ENCODE results near the gene CARMIL1.
"Not testable (repeated sequence)": the region's sequence is repeated elsewhere in the genome, so short reads cannot be mapped to it uniquely, and the experiment has no call there.

CARMIL1 gene

DNA sequence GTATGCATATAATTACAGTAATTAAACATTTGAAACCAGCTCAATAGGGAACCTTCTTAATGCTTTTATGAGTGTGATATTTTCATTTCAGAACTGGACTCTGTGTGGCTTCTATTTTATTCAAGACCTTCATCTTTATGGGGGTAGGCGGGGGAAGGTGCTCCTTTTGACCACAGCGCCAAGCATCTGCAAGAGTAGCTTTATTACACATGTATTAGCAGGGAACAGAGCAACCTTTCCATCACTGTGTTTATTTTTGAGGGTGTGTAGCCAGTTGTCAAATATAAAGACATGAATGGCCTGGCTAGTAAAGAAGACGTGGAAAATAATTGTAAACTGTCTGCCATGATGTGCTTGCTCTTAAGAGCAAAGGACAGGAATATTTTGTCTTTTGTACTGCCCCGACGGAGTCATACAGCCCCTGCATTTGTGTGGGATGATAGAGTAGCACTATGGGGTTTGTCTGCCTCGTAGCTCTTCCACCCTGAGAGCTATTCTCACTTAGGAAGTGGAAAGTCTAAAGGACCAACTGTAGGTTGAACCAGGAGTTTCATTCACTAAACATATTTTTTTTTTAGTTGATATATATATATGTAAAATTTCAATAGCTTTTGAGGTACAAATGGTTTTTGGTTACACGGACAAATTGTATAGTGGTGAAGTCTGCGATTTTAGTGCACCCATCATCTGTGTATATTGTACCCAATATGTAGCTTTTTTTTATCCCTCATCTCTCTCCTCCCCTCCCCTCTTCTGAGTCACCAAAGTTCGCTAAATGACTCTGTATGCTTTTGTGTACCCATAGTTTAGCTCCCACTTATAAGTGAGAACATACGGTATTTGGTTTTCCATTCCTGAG lies 91.2 kb downstream of the CARMIL1 start:
- H3K27me3 ChIP-seq (ENCODE audit: control insufficient read depth, insufficient read depth, low read length) = no peaks in the 10 kb centered on the region
- H3K36me3 ChIP-seq (ENCODE audit: control insufficient read depth, insufficient read depth, low read length) = no peaks in the 10 kb centered on the region
- H3K4me1 ChIP-seq (ENCODE audit: control insufficient read depth, insufficient read depth, low read length) = no peaks in the 10 kb centered on the region
- no peak overlapping the region for H3K27ac ChIP-seq (ENCODE audit: low read depth, low read length)
- H3K9ac ChIP-seq (ENCODE audit: low read length) = no peak overlapping the region
- H3K4me3 ChIP-seq (ENCODE audit: low read length) = no peak overlapping the region

DNA sequence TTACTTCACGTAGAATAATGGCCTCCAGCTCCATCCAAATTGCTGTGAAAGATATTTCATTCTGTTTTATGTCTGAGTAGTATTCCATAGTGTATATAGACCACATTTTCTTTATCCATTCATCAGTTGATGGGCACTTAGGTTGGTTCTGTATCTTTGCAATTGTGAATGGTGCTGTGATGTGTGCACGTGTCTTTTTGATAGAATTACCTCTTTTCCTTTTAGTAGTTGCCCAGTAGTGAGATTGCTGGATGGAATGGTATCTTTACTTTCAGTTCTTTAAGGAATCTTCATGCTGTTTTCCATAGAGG lies 91.8 kb downstream of the CARMIL1 start:
- Histone ChIP-seq H3K36me3 (ENCODE audit: control insufficient read depth, insufficient read depth, low read length) (no peaks in the 10 kb centered on the region), H3K4me3 (ENCODE audit: low read length) (no peak overlapping the region), H3K9ac (ENCODE audit: low read length) (no peak overlapping the region), H3K27me3 (ENCODE audit: control insufficient read depth, insufficient read depth, low read length) (no peaks in the 10 kb centered on the region), H3K4me1 (ENCODE audit: control insufficient read depth, insufficient read depth, low read length) (no peaks in the 10 kb centered on the region), H3K27ac (ENCODE audit: low read depth, low read length) (no peak overlapping the region)

DNA sequence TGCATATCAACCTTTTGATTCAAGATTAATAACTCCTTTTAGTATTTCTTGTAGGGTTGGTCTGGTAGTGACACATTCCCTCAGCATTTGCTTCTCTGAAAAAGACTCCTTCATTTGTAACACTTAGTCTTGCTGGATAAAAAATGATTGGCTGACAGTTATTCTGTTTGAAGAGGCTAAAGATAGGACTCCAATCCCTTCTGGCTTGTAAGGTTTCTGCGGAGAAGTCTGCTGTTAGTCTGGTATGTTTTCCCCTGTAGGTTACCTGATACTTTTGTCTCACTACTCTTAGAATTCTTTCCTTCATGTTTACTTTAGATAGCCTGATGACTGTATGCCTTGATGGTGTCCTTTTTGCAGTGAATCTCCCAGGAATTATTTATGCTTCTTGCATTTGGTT lies 96.0 kb downstream of the CARMIL1 start:
- H3K9ac ChIP-seq (ENCODE audit: low read length) = no peak overlapping the region
- H3K27me3 ChIP-seq (ENCODE audit: control insufficient read depth, insufficient read depth, low read length) = no peaks in the 10 kb centered on the region
- no peaks in the 10 kb centered on the region for H3K36me3 ChIP-seq (ENCODE audit: control insufficient read depth, insufficient read depth, low read length)
- H3K4me1 ChIP-seq (ENCODE audit: control insufficient read depth, insufficient read depth, low read length) = no peaks in the 10 kb centered on the region
- no peak overlapping the region for H3K4me3 ChIP-seq (ENCODE audit: low read length)
- no peak overlapping the region for H3K27ac ChIP-seq (ENCODE audit: low read depth, low read length)

DNA sequence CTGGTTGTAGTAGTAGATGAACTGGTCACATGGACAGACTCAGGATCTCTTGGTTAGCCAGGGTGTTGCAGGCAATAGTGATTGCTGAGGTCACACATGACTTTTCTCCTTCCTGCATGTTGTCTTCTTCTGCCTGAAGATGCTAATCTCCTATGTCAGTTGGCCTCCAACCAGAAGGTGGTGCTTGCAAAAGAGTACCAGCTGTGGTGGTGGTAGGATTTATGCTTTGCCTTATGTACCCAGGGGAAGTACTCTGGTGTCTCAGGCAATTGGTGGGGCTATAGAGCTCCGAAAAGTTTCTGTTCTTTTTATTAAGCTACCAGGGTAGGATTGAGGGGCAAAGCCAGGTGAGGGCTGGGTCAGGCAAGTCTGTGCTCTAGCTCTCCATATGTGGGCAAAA lies 98.5 kb downstream of the CARMIL1 start:
- Histone ChIP-seq H3K36me3 (ENCODE audit: control insufficient read depth, insufficient read depth, low read length) (no peaks in the 10 kb centered on the region), H3K27ac (ENCODE audit: low read depth, low read length) (no peak overlapping the region), H3K4me1 (ENCODE audit: control insufficient read depth, insufficient read depth, low read length) (no peaks in the 10 kb centered on the region), H3K27me3 (ENCODE audit: control insufficient read depth, insufficient read depth, low read length) (no peaks in the 10 kb centered on the region), H3K9ac (ENCODE audit: low read length) (no peak overlapping the region), H3K4me3 (ENCODE audit: low read length) (no peak overlapping the region)

DNA sequence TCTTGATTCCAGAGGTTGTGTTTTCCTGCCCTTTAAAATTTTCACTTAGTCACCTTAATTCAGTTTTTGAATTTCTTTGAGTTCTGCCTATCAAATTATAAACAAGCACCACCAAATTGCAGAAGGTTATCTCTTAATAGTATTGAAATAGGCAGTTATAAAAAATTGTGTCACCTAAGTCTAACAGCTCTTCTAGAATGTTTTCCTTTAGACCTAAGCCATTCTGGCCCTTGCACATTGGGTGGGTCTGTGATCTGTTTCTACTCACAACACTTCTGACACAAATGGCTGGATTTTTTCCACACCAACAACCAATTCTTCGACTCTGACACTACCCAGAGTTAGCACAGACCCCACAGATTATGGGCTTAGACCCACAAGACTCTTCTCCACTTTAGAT lies 101.9 kb downstream of the CARMIL1 start:
- no peak overlapping the region for H3K9ac ChIP-seq (ENCODE audit: low read length)
- H3K4me1 ChIP-seq (ENCODE audit: control insufficient read depth, insufficient read depth, low read length) = no peaks in the 10 kb centered on the region
- H3K4me3 ChIP-seq (ENCODE audit: low read length) = no peak overlapping the region
- H3K27ac ChIP-seq (ENCODE audit: low read depth, low read length) = no peak overlapping the region
- no peaks in the 10 kb centered on the region for H3K27me3 ChIP-seq (ENCODE audit: control insufficient read depth, insufficient read depth, low read length)
- no peaks in the 10 kb centered on the region for H3K36me3 ChIP-seq (ENCODE audit: control insufficient read depth, insufficient read depth, low read length)

DNA sequence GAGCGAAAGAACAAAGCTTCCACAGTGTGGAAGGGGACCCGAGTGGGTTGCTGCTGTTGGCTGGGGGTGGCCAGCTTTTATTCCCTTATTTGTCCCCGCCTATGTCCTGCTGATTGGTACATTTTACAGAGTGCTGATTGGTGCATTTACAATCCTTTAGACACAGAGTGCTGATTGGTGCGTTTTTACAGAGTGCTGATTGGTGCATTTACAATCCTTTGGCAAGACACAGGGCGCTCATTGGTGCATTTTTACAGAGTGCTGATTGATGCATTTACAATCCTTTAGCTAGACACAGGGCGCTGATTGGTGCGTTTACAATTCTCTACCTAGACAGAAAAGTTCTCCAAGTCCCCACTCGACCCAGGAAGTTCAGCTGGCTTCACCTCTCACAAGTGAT lies 103.3 kb downstream of the CARMIL1 start:
- not testable (repeated sequence) for H3K9ac ChIP-seq (ENCODE audit: low read length); H3K4me1 ChIP-seq (ENCODE audit: control insufficient read depth, insufficient read depth, low read length); H3K4me3 ChIP-seq (ENCODE audit: low read length); H3K36me3 ChIP-seq (ENCODE audit: control insufficient read depth, insufficient read depth, low read length); H3K27ac ChIP-seq (ENCODE audit: low read depth, low read length); H3K27me3 ChIP-seq (ENCODE audit: control insufficient read depth, insufficient read depth, low read length)

DNA sequence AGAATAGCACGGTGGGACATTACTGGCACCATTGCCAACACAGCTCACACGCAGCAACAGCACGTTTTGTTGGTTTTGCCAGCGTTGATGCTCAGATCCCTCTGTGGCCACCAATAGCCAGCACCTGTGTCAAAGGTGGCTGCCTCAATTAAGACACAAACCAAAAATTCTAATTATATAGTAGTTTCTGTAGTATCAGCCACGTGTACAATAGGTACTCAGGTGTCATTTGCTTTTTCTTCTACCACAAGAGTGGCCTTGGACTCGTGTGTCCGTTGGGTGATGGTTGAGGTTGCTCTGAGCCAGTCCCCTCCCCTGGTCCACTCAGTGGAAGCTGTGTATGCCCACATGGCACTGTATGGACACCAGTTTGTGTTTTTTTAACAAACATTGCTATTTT lies 105.1 kb downstream of the CARMIL1 start:
- no peaks in the 10 kb centered on the region for H3K36me3 ChIP-seq (ENCODE audit: control insufficient read depth, insufficient read depth, low read length)
- no peak overlapping the region for H3K9ac ChIP-seq (ENCODE audit: low read length)
- H3K27me3 ChIP-seq (ENCODE audit: control insufficient read depth, insufficient read depth, low read length) = no peaks in the 10 kb centered on the region
- H3K4me1 ChIP-seq (ENCODE audit: control insufficient read depth, insufficient read depth, low read length) = no peaks in the 10 kb centered on the region
- H3K4me3 ChIP-seq (ENCODE audit: low read length) = no peak overlapping the region
- H3K27ac ChIP-seq (ENCODE audit: low read depth, low read length) = no peak overlapping the region

DNA sequence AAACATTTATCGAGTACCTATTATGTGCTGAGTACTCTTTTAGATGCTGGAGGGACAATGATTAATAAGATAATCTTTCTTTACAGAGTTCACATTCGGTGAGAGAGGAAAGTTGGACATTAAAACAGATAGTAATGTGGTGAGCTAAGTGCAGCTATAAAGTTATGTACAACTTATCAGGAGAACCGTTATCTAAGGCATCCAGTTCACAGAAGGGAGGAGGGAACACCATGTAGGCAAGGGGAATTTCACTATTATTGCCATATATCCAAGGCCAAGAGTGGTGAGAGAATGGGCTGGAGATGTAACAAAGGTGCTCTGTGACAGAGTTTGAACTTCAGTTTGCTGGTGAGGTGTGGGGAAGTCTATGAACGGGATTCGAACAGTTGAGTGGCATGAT lies 105.8 kb downstream of the CARMIL1 start:
- Histone ChIP-seq H3K27ac (ENCODE audit: low read depth, low read length) (no peak overlapping the region), H3K4me3 (ENCODE audit: low read length) (no peak overlapping the region), H3K36me3 (ENCODE audit: control insufficient read depth, insufficient read depth, low read length) (no peaks in the 10 kb centered on the region), H3K27me3 (ENCODE audit: control insufficient read depth, insufficient read depth, low read length) (no peaks in the 10 kb centered on the region), H3K4me1 (ENCODE audit: control insufficient read depth, insufficient read depth, low read length) (no peaks in the 10 kb centered on the region), H3K9ac (ENCODE audit: low read length) (no peak overlapping the region)

DNA sequence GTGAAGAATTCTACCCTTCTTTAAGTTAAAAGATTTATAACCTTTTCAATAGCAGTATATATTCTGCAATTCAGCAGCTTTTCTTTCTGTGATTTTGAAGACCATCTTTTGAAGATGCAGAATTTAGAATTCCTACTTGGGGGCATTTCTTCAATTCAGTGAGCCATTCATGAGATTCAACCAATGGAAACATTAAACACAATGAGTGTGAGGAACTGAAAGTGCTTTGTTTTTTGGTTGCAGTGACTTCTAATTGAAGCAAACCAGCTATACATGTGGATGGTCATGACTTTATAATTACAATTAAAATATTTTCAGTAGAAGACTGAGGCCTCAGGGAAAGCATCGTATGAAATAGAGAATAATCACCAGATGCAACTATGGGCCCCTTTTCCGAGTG lies 108.3 kb downstream of the CARMIL1 start:
- H3K9ac ChIP-seq (ENCODE audit: low read length) = no peak overlapping the region
- no peak overlapping the region for H3K27ac ChIP-seq (ENCODE audit: low read depth, low read length)
- no peak overlapping the region for H3K4me3 ChIP-seq (ENCODE audit: low read length)
- H3K27me3 ChIP-seq (ENCODE audit: control insufficient read depth, insufficient read depth, low read length) = no peaks in the 10 kb centered on the region
- no peaks in the 10 kb centered on the region for H3K36me3 ChIP-seq (ENCODE audit: control insufficient read depth, insufficient read depth, low read length)
- no peaks in the 10 kb centered on the region for H3K4me1 ChIP-seq (ENCODE audit: control insufficient read depth, insufficient read depth, low read length)

DNA sequence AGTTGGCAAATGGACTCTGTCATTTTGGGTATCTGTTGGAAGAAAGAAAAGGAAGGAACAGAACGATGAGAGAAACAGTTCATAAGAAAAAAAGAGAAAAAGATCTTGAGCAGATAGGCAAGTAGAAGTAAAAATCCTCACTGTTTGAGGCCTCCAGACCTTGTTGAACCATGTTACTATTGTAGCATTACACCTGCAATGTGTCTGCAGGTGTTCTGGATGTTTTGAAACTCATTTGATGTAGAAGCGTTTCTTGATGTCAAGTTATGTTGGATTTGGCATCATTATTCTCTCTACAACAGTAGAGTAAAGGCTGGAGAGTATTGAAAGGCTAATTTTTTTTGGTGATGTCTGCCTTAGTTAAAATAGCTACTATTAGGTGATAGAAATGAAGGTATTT lies 108.7 kb downstream of the CARMIL1 start:
- Histone ChIP-seq H3K4me1 (ENCODE audit: control insufficient read depth, insufficient read depth, low read length) (no peaks in the 10 kb centered on the region), H3K36me3 (ENCODE audit: control insufficient read depth, insufficient read depth, low read length) (no peaks in the 10 kb centered on the region), H3K4me3 (ENCODE audit: low read length) (no peak overlapping the region), H3K27me3 (ENCODE audit: control insufficient read depth, insufficient read depth, low read length) (no peaks in the 10 kb centered on the region), H3K9ac (ENCODE audit: low read length) (no peak overlapping the region), H3K27ac (ENCODE audit: low read depth, low read length) (no peak overlapping the region)

DNA sequence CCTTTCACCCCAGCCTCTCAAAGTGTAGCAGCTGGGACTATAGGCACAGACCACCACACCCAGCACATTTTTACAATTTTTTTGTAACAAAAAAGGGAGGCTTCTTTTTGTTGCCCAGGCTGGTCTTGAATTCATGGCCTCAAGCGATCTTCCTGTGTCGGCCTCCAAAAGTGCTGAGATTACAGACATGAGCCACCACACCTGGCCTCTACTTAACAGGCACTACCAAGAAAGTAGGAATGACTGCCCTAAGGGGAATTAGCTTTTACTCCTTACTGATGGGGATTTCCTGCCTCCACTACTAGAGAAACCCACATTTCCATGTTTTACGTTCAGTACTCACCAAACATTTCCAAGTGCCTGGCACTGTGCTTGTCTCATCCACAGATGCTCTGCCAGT lies 109.6 kb downstream of the CARMIL1 start:
- no peaks in the 10 kb centered on the region for H3K4me1 ChIP-seq (ENCODE audit: control insufficient read depth, insufficient read depth, low read length)
- H3K27ac ChIP-seq (ENCODE audit: low read depth, low read length) = no peak overlapping the region
- H3K9ac ChIP-seq (ENCODE audit: low read length) = no peak overlapping the region

DNA sequence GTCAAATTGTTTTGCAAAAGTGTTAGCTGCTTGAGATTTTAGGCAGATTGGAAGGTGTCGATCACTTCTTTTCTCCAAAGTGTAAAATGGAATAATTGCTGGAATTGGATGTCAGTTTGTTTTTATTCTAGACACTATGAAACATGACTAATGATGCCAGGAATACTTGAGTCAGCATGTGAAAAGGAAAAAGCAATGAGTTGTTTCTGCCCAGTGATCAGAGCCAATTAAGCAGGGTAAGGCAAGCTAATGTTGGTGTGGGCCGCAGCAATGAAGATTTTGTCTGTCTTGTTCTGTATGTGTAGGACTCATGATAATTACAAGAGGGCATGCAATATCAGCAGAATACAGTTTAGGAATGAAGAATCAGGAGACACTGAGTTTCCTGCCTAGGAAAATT lies 110.3 kb downstream of the CARMIL1 start:
- no peaks in the 10 kb centered on the region for H3K4me1 ChIP-seq (ENCODE audit: control insufficient read depth, insufficient read depth, low read length)
- no peak overlapping the region for H3K4me3 ChIP-seq (ENCODE audit: low read length)
- H3K9ac ChIP-seq (ENCODE audit: low read length) = no peak overlapping the region
- H3K27me3 ChIP-seq (ENCODE audit: control insufficient read depth, insufficient read depth, low read length) = no peaks in the 10 kb centered on the region
- H3K27ac ChIP-seq (ENCODE audit: low read depth, low read length) = no peak overlapping the region
- H3K36me3 ChIP-seq (ENCODE audit: control insufficient read depth, insufficient read depth, low read length) = no peaks in the 10 kb centered on the region

More for the DNA sequence above, 109.6 kb downstream of the CARMIL1 start:
- H3K27me3 ChIP-seq (ENCODE audit: control insufficient read depth, insufficient read depth, low read length) = no peaks in the 10 kb centered on the region
- no peaks in the 10 kb centered on the region for H3K36me3 ChIP-seq (ENCODE audit: control insufficient read depth, insufficient read depth, low read length)
- no peak overlapping the region for H3K4me3 ChIP-seq (ENCODE audit: low read length)

DNA sequence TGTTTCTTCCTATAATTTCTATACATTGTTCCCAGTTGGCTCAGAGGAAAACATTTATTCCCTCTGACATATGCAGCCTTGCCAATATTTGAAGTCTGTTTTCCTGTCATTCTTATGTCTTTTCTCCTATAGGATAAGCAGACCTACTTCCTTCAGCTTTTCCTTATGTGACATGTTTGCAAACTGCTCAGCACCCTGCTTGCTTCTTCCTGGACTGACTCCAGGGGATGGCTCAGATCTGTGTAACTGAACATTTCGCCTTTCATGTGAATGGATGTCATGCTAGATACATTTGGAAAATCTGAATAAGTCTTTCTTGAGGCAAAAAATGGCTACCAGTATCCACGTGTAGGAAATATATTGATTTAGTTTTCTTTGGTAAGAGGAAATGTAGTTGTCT lies 113.2 kb downstream of the CARMIL1 start:
- Histone ChIP-seq H3K9ac (ENCODE audit: low read length) (no peak overlapping the region), H3K27ac (ENCODE audit: low read depth, low read length) (no peak overlapping the region), H3K4me1 (ENCODE audit: control insufficient read depth, insufficient read depth, low read length) (no peaks in the 10 kb centered on the region), H3K36me3 (ENCODE audit: control insufficient read depth, insufficient read depth, low read length) (no peaks in the 10 kb centered on the region), H3K4me3 (ENCODE audit: low read length) (no peak overlapping the region), H3K27me3 (ENCODE audit: control insufficient read depth, insufficient read depth, low read length) (no peaks in the 10 kb centered on the region)
